T-helper 1 cell (primary cell): Measurements from ENCODE around the gene ALKBH1.
"Not testable (repeated sequence)": the region's sequence is repeated elsewhere in the genome, so short reads cannot be mapped to it uniquely, and the experiment has no call there.

Experiments
- DNase-seq, 5 donors: peaks; one replicate each; pipeline ENCODE4 v3.0.0-alpha.2; 2012 to 2020

Gene ALKBH1

DNA sequence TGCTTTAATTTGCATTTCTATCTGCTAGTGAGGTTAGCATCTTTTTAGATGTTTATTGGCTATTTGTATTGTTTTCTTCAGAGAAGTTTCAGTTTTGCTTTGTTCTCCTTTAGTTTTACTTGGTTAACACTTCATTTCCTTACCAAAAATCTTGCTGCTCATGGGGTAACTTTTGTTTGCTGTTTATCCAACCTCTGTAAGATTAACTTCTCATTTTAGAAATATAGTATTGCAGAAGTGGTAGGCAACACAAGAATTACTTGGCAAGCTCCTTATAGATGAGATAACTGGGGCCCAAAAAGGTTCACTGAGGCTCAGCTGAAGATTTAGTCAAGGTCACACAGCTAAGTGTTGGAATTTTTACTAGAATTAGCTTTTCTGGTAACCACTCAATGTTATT is 40.5 kb downstream of the ALKBH1 start:
- no peak for DNase-seq

DNA sequence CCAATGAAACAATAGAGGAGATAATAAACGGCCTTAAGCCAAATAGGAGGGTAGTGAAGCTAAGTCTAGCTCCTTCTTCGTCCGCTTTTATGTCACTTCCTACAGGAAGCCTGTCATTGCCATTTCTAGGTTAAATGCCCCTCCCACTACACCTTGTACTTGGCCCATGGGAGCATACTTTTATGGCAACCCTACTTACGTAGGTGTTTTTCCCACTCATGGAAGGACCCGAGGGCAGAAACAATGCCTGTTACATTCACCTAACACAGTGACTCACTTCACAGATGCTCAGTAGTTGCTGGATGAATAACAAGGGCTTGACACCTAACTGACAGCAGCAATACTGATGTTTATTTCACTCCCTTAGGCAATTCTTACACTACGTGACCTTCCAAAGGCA is 44.5 kb downstream of the ALKBH1 start:
- no peak for DNase-seq

DNA sequence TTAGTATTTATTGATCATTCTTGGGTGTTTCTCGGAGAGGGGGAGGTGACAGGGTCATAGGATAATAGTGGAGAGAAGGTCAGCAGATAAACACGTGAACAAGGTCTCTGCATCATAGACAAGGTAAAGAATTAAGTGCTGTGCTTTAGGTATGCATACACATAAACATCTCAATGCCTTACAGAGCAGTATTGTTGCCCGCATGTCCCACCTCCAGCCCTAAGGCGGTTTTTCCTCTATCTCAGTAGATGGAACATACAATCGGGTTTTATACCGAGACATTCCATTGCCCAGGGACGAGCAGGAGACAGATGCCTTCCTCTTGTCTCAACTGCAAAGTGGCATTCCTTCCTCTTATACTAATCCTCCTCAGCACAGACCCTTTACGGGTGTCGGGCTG is 46.3 kb downstream of the ALKBH1 start:
- DNase-seq, result not testable (repeated sequence)

DNA sequence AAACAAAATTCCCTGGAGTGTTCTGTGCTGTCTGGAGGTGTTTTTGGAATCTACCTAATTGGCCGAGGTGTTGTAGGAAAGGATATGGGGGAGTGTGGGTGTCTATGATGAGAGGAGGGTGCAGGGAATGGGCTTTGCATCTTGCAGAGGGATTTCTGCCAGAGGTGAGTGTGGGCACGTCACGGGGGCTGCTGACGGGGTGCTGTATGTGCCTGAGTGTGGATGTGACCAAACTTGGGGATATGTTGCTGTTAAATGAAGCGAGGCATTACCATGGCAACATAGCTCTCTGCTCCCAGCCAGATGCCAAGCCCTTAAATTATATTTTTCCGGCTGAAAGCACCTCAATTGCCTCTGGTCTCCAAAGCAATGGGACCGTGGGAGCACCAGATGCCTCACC is 47.1 kb downstream of the ALKBH1 start:
- no peak for DNase-seq

DNA sequence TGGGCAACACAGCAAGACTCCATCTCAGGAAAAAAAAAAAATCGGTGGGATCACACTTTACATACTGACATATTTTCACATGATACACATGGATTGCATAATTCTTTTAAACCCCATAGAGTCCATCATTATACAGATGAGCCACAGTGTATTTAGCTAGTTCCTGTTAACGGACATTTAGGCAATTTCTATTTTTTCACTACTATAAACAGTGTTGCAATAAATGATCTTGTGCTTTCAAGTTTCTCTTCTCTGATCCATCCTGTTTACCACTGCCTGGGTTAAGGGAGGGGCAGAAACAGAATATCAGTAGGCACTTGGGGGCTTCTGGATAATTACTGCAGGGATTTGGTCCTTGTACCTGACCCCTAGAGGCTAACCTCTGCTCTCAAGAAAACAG is 48.0 kb downstream of the ALKBH1 start:
- no peak for DNase-seq

DNA sequence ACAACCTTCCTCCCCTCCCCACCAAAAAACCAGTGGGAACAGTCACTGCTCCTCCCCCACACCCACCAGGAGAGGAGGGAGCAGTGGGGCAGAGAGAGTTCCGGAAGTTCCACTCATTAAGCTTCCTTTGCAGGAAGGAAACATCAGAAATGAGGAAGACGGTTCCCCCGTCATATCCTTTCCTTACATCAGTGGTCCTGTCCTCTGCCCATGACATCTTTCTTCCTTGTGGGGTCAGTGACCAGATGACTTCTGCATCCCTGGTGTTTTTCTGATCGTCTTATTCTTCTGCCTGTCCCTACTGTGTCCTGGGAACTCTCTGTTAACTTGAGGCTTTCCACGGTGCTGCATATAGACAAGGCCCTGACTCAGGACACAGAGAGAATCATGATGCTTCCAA is 50.5 kb downstream of the ALKBH1 start:
- no peak for DNase-seq

DNA sequence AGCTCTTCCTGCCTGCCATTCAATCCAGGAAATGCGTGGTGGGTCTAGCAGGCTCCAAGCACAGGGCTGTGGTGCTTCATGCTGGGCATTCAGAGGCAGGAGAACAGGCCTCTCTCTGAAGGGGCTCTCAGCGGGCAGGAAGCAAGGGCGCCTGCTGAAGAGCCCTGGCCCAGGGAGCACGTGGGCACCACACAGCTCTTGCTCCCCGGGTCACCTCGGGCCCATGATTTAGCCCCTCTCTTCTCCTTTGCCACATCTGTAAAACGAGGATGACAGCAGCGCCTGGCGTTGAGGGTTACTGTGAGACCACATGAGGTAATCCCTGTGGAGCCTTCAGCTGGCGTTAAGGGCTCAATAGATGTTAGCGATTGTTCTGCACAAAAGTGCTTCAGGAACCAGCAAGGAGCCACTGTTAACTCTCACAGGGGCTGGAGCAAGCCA is 53.8 kb downstream of the ALKBH1 start:
- DNase-seq, result no peak

DNA sequence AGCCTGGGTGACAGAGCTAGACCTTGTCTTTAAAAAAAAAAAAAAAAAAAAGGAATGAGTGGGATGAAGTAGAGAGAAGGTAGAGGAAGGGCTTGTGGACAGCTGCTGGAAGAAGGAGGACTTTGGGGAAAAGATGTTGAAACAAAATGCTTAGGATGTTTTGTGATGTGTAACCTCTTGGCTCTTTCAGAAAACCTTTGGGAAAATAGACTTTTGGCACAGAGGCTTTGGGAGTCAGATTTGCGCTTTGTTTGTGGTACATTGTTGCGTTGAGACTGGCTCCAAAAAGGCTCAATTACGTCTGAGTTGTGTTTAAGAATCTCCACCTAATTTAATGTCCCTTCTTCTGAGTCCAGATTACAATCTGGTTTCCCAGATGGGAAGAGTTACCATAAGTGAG is 58.5 kb downstream of the ALKBH1 start:
- no peak for DNase-seq

DNA sequence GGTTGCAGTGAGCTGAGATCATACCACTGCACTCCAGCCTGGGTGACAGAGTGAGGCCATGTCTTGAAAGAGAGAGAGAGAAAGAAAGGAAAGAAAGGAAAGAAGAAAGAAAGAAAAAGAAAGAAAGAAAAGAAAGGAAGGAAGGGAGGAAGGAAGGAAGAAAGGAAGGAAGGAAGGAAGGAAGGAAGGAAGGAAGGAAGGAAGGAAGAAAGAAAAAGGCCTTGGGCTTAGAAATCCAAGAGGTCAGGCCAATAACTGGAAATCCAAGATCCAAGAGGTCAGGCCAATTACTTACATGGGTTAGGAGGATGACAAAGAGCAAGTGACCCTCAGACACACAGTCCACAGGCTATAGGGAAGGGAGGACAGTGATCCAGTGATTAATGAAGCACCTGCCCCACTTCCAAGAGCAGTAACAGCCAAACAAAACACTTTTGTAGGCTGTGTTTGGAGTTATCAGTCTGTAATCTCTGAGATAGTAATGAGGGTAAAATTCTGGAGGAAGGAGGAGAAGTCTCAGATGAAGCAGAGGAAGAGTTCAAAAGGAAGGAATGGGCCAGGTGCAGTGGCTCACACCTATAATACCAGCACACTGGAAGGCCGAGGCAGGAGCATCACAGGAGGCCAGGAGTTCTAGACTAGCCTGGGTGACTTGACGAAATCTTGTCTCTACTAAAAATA is 59.2 kb downstream of the ALKBH1 start:
- no peak for DNase-seq

DNA sequence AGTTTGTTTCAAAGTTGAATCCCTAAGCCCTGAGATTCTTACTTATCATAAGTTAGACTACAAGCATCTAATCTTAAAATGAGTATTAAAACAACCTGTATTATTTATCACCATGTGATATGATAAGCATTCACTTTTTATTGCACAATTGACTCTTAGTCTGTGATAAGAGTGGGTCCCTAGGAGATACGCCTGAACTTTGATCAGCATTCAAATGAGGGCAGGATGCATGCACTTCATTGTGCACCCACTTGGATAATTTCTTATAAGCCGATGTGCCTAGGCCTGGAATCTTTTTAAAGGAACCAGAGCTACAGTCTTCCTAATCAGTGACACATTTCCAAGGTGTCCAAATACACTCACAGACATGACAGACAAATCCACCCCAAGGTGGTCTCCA is 60.0 kb downstream of the ALKBH1 start:
- DNase-seq, result no peak

DNA sequence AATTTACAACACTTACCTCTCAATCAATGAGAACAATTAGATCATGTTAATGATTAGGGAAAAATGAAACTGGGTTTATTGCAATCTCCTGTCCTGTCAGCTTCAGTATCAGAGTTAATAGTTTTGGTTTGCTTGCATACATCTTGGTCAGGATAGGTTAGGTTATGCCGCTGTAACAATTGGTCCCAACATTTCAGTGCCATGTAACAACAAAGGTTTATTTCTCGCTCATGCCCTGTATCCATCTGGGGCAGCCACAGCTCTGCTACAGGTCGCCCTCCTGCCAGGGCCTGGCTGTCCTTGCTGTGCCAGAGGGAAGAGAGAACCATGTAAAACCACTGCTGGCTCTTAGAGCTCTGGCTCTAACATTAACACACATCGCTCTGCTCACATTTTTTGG is 60.9 kb downstream of the ALKBH1 start:
- DNase-seq, result no peak

DNA sequence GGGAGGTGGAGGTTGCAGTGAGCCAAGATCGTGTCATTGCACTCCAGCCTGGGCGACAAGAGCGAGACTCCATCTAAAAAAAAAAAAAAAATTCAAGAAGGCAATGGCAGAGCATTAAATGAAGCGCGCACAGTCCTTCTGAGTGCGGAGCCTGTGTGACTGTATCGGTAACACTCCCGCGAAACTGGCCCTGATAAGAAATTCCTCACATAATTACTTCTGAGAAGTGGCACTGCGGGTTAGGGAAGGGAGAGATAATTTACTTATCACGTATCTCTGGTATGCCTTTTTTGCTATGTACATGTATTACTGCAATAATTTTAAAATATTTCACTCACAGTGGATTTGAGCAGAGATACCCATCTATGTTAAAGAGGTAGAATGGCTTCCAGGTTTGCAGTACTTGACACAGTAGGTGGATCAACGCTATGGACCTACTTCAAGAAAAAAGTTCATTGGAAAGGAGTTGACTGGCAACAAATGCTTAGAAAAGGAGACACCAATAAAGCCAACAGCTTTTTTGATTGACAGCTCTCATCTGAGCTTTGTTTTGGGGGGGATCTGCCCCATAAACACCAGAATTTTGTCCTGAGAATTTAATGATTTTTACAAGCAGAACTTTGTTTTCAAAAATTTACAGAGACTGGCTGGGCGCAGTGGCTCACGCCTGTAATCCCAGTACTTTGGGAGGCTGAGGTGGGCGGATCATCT is 62.1 kb downstream of the ALKBH1 start:
- no peak for DNase-seq

DNA sequence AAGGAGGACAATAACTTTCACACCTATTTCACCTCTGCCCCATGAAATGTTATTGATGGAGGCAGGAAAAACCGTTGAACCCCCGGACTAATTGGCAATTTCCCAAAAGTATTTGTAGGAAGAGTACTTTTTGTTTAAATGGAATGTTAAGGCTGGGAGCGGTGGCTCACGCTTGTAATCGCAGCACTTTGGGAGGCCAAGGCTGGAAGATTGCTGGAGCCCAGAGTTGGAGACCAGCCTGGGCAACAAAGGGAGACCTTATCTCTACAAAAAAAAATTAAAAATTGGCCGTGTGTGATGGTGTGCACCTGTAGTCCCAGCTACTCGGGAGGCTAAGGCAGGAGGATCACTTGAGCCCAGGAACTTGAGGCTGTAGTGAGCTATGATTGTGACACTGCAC is 65.4 kb downstream of the ALKBH1 start:
- DNase-seq, result no peak

DNA sequence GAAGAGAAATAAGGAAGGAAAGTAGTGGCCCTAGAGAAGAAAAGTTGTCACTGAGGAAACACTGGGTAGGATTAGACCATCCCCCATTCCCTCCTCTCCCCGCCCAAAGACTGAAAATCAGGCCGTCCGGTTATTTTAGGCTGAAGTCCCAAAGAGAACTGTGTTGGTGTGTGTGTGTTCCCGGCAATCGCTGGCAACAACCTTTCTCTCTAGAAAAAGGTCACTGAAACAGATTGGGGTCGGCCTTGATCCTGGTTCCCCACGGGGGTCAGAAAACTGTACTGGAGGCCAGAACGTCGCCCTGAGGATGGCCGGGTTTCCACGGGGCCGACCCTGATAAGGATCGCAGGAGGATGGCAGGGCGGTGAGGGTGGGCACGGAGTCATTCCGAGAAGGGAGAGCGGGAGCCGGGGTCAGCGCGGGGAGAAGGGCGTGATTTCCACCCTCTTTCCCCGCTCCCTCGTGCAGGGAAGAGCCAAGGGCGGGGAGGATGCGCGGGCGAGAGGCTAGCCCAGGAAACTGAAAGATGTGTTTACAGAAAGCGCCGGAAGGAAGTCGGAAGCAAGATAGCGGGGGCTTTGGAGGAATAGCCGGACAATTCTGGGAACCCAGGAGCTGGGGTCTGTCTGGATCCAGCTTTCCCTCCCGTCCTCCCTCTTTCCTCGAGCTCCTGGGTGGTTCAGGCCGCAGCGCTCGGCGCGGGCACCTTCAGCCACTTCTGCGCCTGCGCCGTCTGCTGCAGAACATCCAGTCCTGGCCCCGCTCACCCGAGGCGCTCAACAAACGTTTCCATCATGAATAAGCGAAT is 66.1 kb downstream of the ALKBH1 start:
- peak; percentile 22 to 77 (median 35) for DNase-seq

DNA sequence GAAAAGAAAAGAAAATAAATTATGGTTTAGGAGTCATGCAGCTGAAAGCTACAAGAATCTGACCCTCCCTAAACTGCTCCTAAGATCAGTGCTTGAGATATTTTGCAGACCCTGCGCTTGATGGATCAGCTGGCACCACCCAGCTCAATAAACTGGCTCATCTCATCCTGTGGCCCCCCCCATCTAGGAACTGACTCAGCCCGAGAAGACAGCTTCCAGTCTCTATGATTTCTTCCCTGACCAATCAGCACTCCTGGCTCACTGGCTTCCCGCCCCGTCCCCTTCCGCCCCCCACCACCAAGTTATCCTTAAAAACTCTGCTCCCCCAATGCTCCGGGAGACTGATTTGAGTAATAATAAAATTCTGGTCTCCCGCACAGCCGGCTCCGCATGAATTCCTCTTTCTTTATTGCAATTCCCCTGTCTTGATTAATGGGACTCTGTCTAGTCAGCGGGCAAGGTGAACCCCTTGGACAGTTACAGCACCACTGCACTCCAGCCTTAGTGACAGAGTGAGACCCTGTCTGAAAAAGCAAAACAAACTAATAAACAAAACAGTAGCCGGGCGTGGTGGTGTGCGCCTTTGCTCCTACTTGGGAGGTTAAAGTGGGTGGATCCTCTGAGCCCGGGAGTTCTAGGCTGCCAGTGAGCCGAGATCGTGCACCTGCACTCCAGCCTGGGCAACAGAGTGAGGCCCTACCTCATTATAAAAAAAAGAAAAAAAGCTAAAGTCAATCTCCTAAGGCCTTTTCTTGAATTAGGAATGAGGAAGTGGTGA is 66.9 kb downstream of the ALKBH1 start:
- no peak for DNase-seq

DNA sequence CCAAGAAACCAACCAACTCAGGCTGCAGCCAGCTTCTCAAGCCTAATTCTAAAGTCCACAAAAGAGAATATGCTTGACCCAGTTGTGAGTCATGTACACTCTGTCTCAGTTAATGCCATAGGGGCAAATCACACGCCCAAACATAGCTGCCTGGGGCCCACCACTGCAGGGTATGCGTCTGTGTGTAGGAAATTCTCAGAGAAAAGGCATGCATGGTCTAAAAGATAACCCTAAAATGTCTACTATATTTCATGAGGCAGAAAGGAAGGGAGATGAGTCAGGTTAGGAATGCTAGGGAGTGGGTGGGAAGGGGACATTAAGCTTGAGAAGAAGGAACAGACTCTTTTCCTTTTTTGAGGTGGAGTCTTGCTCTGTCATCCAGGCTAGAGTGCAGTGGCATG is 69.1 kb downstream of the ALKBH1 start:
- DNase-seq, result no peak

DNA sequence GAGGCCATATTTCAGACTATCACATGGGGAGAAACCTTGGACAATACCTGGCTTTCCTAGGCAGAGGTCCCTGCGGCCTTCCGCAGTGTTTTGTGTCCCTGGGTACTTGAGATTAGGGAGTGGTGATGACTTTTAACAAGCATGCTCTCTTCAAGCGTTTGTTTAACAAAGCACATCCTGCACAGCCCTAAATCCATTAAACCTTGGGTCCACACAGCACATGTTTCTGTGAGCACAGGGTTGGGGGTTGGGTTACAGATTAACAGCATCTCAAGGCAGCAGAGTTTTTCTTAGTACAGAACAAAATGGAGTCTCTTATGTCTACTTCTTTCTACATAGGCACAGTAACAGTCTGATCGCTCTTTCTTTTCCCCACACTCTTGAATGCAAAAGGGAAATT is 72.0 kb downstream of the ALKBH1 start:
- not testable (repeated sequence) for DNase-seq

DNA sequence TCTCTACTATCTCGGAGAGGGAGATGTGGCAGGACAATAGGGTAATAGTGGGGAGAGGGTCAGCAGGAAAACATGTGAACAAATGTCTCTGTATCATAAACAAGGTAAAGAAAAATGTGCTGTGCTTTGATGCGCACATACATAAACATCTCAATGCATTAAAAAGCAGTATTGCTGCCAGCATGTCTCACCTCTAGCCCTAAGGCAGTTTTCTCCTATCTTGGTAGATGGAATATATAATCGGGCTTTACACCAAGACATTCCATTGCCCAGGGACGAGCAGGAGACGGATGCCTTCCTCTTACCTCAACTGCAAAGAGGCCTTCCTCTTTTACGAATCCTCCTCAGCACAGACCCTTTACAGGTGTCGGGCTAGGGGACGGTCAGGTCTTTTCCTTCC is 72.4 kb downstream of the ALKBH1 start:
- not testable (repeated sequence) for DNase-seq

DNA sequence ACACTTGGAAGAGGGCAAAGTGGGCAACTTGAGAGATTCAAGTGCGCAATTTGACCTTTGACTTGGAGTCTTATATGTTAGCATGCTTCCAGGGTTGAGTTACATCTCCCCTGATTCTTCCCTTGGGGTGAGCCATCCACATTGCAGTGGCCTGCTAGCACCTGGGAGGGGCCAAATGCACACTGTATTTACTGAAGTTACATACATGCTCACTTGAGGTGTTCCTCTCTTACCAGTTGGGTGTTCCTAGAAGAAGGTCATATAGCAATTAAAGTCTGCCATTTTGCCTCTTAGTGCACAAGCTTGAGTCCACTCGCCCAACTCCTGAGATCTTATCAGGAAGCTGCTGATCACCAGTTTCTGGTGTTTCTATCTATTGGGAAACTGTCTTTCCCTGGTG is 77.7 kb downstream of the ALKBH1 start:
- DNase-seq, result no peak

DNA sequence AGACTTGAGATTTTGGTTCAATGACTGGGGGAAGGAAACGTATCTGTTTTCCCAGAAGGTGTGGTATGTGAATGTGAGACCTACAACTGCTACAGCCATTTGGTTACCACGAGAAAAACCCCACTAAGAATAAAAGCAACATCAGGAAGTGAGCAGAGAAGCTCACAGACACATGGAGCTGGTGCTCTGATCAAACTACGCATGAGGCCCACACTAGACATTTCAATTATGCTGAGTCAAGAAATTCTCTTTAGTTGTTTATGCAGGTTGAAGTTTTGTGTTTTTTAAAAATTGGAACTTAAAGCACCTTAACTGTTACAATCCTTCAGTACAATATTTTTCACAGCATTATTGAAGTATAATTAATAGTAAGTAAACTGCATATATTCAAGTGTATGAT is 82.5 kb downstream of the ALKBH1 start:
- DNase-seq, result no peak

DNA sequence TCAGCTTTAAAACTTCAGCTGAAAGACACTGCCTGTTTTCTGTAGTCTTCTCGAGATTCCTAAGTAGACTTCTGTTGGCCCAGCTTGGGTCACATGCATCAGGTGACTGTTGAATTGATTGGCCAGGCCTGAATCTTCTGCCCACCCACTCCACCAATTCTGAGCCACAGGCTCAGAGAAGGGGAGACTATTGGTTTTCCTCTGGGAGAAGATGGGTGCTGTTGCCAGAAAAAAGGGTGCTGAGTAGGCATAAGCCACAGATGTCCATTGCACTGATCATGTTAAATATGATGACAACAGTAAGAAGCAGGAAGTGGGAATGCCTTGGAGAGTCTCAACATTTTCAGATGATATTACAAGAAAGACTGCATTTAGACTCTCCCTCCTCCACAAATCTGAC is 84.6 kb downstream of the ALKBH1 start:
- no peak for DNase-seq
